ENCODE measurements around the gene IMPG1. TPM values are rescaled to one million over a fixed set of nuclear protein-coding genes. Genes with fewer than 3 reads are reported as not detected.

The IMPG1 gene
- total and polyA plus RNA-seq, 2 of the 8 experiments (the other 6 are each of a cell fraction or from before 2014, with no cell fraction given) = 0.02 TPM; not detected in 1

DNA sequence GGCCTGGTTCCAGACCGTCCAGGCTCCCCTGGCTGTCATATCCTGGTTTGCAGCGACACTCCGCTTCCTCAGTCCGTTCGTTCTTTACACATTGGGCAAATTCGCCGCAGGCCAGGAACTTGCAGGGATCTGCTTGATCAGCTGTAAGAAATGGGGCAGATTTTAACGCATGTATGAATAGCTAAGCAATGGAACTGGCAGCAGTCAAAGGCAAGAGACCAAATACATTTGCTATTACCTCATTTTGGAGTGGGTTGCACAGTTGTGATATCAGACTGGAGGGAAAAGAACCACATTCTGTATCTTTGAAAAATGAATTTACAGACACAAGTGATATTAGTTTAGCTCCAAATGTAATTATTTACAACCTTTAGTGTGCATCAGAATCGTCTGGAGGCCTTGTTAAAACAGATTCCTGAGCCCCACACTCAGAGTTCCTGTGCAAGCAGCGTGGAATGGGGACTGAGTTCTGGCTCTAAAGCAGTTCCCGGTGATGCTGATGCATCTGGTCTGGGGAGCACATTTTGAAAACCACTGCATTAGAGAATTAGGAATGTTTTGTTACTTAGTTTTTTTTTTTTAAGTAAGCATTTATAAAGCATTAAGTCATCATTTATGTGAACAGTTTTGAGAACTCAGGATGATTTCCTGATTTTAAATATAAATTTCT, 141.3 kb downstream of the IMPG1 start:
- Histone ChIP-seq H4K20me1 (replicated peaks in 1 of 2; ENCODE audit: control insufficient read depth in 1 of 2, insufficient read depth in 2 of 2, low read length in 2 of 2) (no peaks in the 10 kb centered on the region), H3K18ac (ENCODE audit: extremely low read depth, low read length) (no peak overlapping the region), H3K56ac (replicated peaks; ENCODE audit: insufficient read length, low read depth, low read length) (no peak overlapping the region), H3K27ac (ENCODE audit: low read depth, low read length) (no peak overlapping the region), H4K5ac (ENCODE audit: insufficient read length, low read depth, low read length) (no peak overlapping the region), H2BK12ac (ENCODE audit: low read depth, low read length) (no peak overlapping the region), H3K23ac (ENCODE audit: insufficient read length) (no peak overlapping the region), H3K23me2 (ENCODE audit: low read depth, low read length) (no peaks in the 10 kb centered on the region), H2BK20ac (ENCODE audit: low read length) (no peak overlapping the region), H3K79me2 (ENCODE audit: control insufficient read depth in 1 of 2, insufficient read depth in 2 of 2, low read length in 2 of 2) (no peaks in the 10 kb centered on the region), H2AFZ (ENCODE audit: low read length) (no peak overlapping the region), H3K9me3 (ENCODE audit: insufficient read depth in 2 of 2, low read depth in 1 of 2, low read length in 1 of 2) (no peaks in the 10 kb centered on the region), H2BK5ac (ENCODE audit: low read depth, low read length) (no peak overlapping the region), H2AK5ac (ENCODE audit: low read depth, low read length) (no peak overlapping the region), H3K79me1 (ENCODE audit: low read depth, low read length) (no peaks in the 10 kb centered on the region), H3K4me2 (ENCODE audit: insufficient read depth in 1 of 2, low read depth in 2 of 2, low read length in 2 of 2) (no peak overlapping the region), H2BK15ac (ENCODE audit: low read length) (no peak overlapping the region), H3K14ac (ENCODE audit: insufficient read length) (no peak overlapping the region), H3K4ac (replicated peaks; ENCODE audit: insufficient read length, low read depth, low read length) (no peak overlapping the region), H3K9ac (replicated peaks in 1 of 4; ENCODE audit: extremely low read depth in 1 of 4, low read depth in 3 of 4, low read length in 3 of 4) (no peak overlapping the region), H3K4me1 (replicated peaks in 1 of 4; ENCODE audit: control insufficient read depth in 3 of 4, insufficient read depth in 4 of 4, low read length in 3 of 4) (peaks cover 0 to 6% (median 0%) of the 10 kb centered on the region in 4 experiments; a peak in 2 of 7 replicates), H3K4me3 (ENCODE audit: extremely low read depth in 1 of 4, insufficient read depth in 2 of 4, low read depth in 3 of 4, low read length in 4 of 4) (no peak overlapping the region), H3K27me3 (replicated peaks in 1 of 4; ENCODE audit: control insufficient read depth in 3 of 4, extremely low read depth in 1 of 4, insufficient read depth in 3 of 4, low read length in 3 of 4) (peaks cover 0 to 4% (median 2%) of the 10 kb centered on the region in 4 experiments; a peak in 2 of 7 replicates), H3K36me3 (ENCODE audit: control insufficient read depth in 2 of 4, insufficient read depth in 4 of 4, low read length in 3 of 4) (no peaks in the 10 kb centered on the region), H4K91ac (replicated peaks; ENCODE audit: insufficient read length, low read length) (no peak overlapping the region), H4K8ac (ENCODE audit: extremely low read depth, insufficient read depth, low read length) (peak overlapping the region; percentile 31; the same call in 1 of the 2 replicates), H2BK120ac (replicated peaks; ENCODE audit: low read depth, low read length) (no peak overlapping the region)
- no peak for DNase-seq (ENCODE audit: low read depth in 1 of 2, low spot score in 2 of 2)
- no peak for FAIRE-seq
- WGBS, 2 experiments (ENCODE audit: extremely low coverage in 1 of 2, insufficient coverage in 1 of 2, insufficient read length in 1 of 2, insufficient replicate concordance in 2 of 2, low coverage in 1 of 2, low lambda C conversion rate in 2 of 2, missing lambda C conversion rate in 1 of 2) = 89% methylated on average over 11 of the region's 11 CpGs; no CpG with 5 or more reads in 1 of the 2 experiments
- ChIA-PET POLR2A (ENCODE audit: partially characterized antibody) (interaction anchor here (1.0 kb wide), 1 partner anchor 236 kb away, joined by 3 read pairs; no protein-coding TSS in a partner anchor), CTCF (ENCODE audit: partially characterized antibody) (interaction anchor here (0.6 to 5.7 kb wide), 31 partner anchors 10 to 1531 kb away, joined by 3 to 84 read pairs (median 4); no protein-coding TSS in a partner anchor)
- TF ChIP-seq YY1 (IDR thresholded peaks at IDR 0.05; ENCODE audit: low read depth, low read length) = no peak
- no peak for TF ChIP-seq SP1 (IDR thresholded peaks at IDR 0.05; ENCODE audit: low read depth, low read length)
- no peak for TF ChIP-seq BRCA1 (IDR thresholded peaks at IDR 0.05; ENCODE audit: low read depth, low read length)
- TF ChIP-seq KDM5A (IDR thresholded peaks at IDR 0.05; ENCODE audit: low read length) = no peak
- TF ChIP-seq POLR2A (IDR thresholded peaks at IDR 0.05; ENCODE audit: control extremely low read depth in 1 of 2, low read depth in 2 of 2, low read length in 2 of 2) = no peak
- no peak for TF ChIP-seq ATF3 (IDR thresholded peaks at IDR 0.05; ENCODE audit: insufficient read depth, low read depth, low read length)
- TF ChIP-seq CBX8 (IDR thresholded peaks at IDR 0.05; ENCODE audit: borderline replicate concordance, low read depth, low read length) = no peak
